GM12878 (cell line): ENCODE data around the gene SH2B3. TPM values are rescaled to one million over a fixed set of nuclear protein-coding genes. Genes with fewer than 3 reads are reported as not detected.

Experiments
- BMI1 ChIP-seq: fragments of 450-650 bp; IDR thresholded peaks from 2 replicates; pipeline ENCODE4 v1.6.1; 2016; ENCODE audit warnings: mild to moderate bottlenecking, moderate library complexity, borderline replicate concordance
- ETV6 ChIP-seq, 2 experiments: fragments of 450-650 bp in 1 of 2; IDR thresholded peaks in 1 of 2; conservative IDR thresholded peaks in 1 of 2; 2 replicates each; pipeline ENCODE4 v1.6.1; 2014; ENCODE audit warnings: antibody characterized with exemption in 1 of 2, borderline replicate concordance in 1 of 2, low read depth in 1 of 2, mild to moderate bottlenecking in 1 of 2, moderate library complexity in 1 of 2
- MEF2A ChIP-seq: IDR thresholded peaks from 2 replicates; pipeline ENCODE4 v1.6.1; 2011; ENCODE audit warnings: low read depth, mild to moderate bottlenecking, low read length, moderate library complexity; ENCODE audit not compliant: insufficient read depth
- PAX5 ChIP-seq: IDR thresholded peaks from 2 replicates; pipeline ENCODE4 v1.6.1; 2011; ENCODE audit warnings: low read depth, low read length, borderline replicate concordance
- RBBP5 ChIP-seq: fragments of 200-600 bp; sonication (generic); conservative IDR thresholded peaks from 2 replicates; pipeline ENCODE4 v1.6.1; 2016
- SIN3A ChIP-seq: IDR thresholded peaks from 2 replicates; pipeline ENCODE4 v1.6.1; 2012; ENCODE audit warnings: low read depth, low read length, improper control_type of control experiment
- SP1 ChIP-seq: IDR thresholded peaks from one replicate; pipeline ENCODE4 v1.6.1; 2011; ENCODE audit warnings: low read depth, low read length
- polyA plus RNA-seq, 11 experiments: library from polyadenylated mRNA; depleted of rRNA in 4 of 11; unstranded in 6 of 11; stranded (reverse) in 5 of 11; fragments of >200 nt; fragmentation: Nextera tagmentation in 4 of 11; fragmentation: Illumina TruSeq in 1 of 11; extraction: Ambion mirVana in 4 of 11; extraction: Trizol in 1 of 11; gene quantifications; 1 replicate in 1 of 11; 2 replicates in 10 of 11; pipeline versions ENCODE4 v1.2.1 to v1.2.3, GENCODE V29; 2011 to 2016; ENCODE audit warnings: inconsistent platforms in 2 of 11, missing spikeins in 2 of 11, low read depth in 1 of 11
- total RNA-seq, 4 experiments: library from RNA; depleted of rRNA in 3 of 4; stranded (reverse); fragments of >200 nt in 3 of 4; fragmentation: Illumina TruSeq in 1 of 4; extraction: Trizol in 1 of 4; gene quantifications; 2 replicates each; pipeline versions ENCODE4 v1.2.1 to v1.2.3, GENCODE V29; 2013 to 2021
- TF ChIP-seq, protein P1 (sequence below): fragments of 450-650 bp; IDR thresholded peaks from 2 replicates; pipeline ENCODE4 v1.6.1; 2017; ENCODE audit warnings: mild to moderate bottlenecking, low read depth, inconsistent platforms; ENCODE audit not compliant: poor library complexity, severe bottlenecking
- TF ChIP-seq, protein P2 (sequence below): IDR thresholded peaks from 2 replicates; pipeline ENCODE4 v1.6.1; 2012; ENCODE audit warnings: low read depth, low read length, improper control_type of control experiment

Gene SH2B3
- total and polyA plus RNA-seq, 10 of the 15 experiments (the other 5 are each of a cell fraction or from before 2014, with no cell fraction given): 5.8 to 46.4 (median 23.3) TPM

DNA sequence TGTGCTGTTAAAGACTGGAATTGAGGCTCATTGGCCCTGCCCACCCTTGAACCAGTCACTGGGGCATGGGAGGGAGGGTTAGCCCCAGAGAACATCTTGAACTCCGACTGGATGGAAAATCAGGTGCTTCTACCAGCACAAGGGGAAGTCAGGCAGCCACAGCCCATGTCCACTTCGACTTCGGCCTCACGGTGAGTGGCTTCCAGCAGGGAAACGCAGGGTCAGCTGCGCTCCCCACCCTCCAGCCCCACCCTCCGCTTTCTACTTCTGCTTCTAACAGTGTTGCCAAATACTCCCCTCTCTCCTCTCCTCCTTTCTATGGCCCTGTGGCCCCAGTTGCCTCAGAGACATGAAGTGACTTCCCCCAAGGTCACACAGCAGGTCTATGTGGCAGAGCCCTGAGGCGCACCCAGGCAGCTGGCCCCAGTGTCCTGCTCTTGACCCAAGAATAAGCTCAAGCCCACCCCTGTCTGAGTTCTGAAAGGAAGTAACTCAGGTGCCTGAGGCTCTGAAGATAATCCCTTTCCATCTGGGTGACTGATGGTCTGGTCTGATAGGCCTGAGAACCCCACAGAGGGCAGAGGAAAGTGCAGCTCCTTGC, 11.9 kb upstream of the SH2B3 start (continued):
- no peak for TF ChIP-seq RBBP5
- no peak for TF ChIP-seq SIN3A
- TF ChIP-seq, protein P1, sequence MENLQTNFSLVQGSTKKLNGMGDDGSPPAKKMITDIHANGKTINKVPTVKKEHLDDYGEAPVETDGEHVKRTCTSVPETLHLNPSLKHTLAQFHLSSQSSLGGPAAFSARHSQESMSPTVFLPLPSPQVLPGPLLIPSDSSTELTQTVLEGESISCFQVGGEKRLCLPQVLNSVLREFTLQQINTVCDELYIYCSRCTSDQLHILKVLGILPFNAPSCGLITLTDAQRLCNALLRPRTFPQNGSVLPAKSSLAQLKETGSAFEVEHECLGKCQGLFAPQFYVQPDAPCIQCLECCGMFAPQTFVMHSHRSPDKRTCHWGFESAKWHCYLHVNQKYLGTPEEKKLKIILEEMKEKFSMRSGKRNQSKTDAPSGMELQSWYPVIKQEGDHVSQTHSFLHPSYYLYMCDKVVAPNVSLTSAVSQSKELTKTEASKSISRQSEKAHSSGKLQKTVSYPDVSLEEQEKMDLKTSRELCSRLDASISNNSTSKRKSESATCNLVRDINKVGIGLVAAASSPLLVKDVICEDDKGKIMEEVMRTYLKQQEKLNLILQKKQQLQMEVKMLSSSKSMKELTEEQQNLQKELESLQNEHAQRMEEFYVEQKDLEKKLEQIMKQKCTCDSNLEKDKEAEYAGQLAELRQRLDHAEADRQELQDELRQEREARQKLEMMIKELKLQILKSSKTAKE: no peak
- TF ChIP-seq BMI1: no peak
- TF ChIP-seq SP1: no peak
- no peak for TF ChIP-seq ETV6 (conservative IDR thresholded peaks at IDR 0.05 in 1 of 2, IDR thresholded peaks at IDR 0.05 in 1 of 2; ENCODE audit: borderline replicate concordance in 1 of 2, low read depth in 1 of 2)
- TF ChIP-seq MEF2A: no peak
- TF ChIP-seq, protein P2, sequence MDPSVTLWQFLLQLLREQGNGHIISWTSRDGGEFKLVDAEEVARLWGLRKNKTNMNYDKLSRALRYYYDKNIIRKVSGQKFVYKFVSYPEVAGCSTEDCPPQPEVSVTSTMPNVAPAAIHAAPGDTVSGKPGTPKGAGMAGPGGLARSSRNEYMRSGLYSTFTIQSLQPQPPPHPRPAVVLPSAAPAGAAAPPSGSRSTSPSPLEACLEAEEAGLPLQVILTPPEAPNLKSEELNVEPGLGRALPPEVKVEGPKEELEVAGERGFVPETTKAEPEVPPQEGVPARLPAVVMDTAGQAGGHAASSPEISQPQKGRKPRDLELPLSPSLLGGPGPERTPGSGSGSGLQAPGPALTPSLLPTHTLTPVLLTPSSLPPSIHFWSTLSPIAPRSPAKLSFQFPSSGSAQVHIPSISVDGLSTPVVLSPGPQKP: no peak
- TF ChIP-seq PAX5: no peak
